HEK293 (cell line): Measurements from ENCODE around the gene GALNT9.

Experiments used
- KLF16 ChIP-seq: fragments of 450-650 bp; formaldehyde crosslinking; IDR thresholded peaks from 2 replicates; pipeline ENCODE4 v1.5.1; 2017; ENCODE audit warnings: missing biosample characterization, missing genetic modification characterization
- YY1 ChIP-seq: fragments of 450-650 bp; formaldehyde crosslinking; IDR thresholded peaks from 2 replicates; pipeline ENCODE4 v1.5.1; 2018; ENCODE audit warnings: missing biosample characterization, missing genetic modification characterization
- ZNF146 ChIP-seq: fragments of 450-650 bp; formaldehyde crosslinking; IDR thresholded peaks from 2 replicates; pipeline ENCODE4 v1.5.1; 2016; ENCODE audit warnings: missing biosample characterization, missing genetic modification characterization
- ZNF184 ChIP-seq: fragments of 450-650 bp; IDR thresholded peaks from 2 replicates; pipeline ENCODE4 v1.5.1; 2018; ENCODE audit warnings: missing biosample characterization, mild to moderate bottlenecking, missing genetic modification characterization
- ZNF2 ChIP-seq: fragments of 450-650 bp; formaldehyde crosslinking; IDR thresholded peaks from 2 replicates; pipeline ENCODE4 v1.5.1; 2016; ENCODE audit warnings: missing biosample characterization, missing genetic modification characterization
- ZNF274 ChIP-seq, 2 experiments: fragments of 200-500 bp in 1 of 2; fragments of 450-650 bp in 1 of 2; sonication (Bioruptor generic) in 1 of 2; formaldehyde crosslinking in 1 of 2; IDR thresholded peaks; 2 replicates each; pipeline versions ENCODE4 v1.5.1 to v1.6.1; 2014 to 2016; ENCODE audit warnings: borderline replicate concordance in 1 of 2, inconsistent platforms in 1 of 2, low read length in 1 of 2, missing biosample characterization in 1 of 2, missing genetic modification characterization in 1 of 2
- ZNF558 ChIP-seq: fragments of 450-650 bp; formaldehyde crosslinking; IDR thresholded peaks from 2 replicates; pipeline ENCODE4 v1.5.1; 2016; ENCODE audit warnings: missing biosample characterization, missing genetic modification characterization
- TF ChIP-seq, protein P1 (sequence below): fragments of 450-650 bp; formaldehyde crosslinking; IDR thresholded peaks from 2 replicates; pipeline ENCODE4 v1.5.1; 2016; ENCODE audit warnings: missing biosample characterization, missing genetic modification characterization
- TF ChIP-seq, protein P2 (sequence below): fragments of 450-650 bp; formaldehyde crosslinking; IDR thresholded peaks from 2 replicates; pipeline ENCODE4 v1.5.1; 2016; ENCODE audit warnings: missing biosample characterization, missing genetic modification characterization
- TF ChIP-seq, protein P3 (sequence below): fragments of 450-650 bp; formaldehyde crosslinking; IDR thresholded peaks from 2 replicates; pipeline ENCODE4 v1.5.1; 2016; ENCODE audit warnings: missing biosample characterization, missing genetic modification characterization, low read depth
- TF ChIP-seq, protein P4 (sequence below): fragments of 450-650 bp; formaldehyde crosslinking; IDR thresholded peaks from 2 replicates; pipeline ENCODE4 v1.5.1; 2016; ENCODE audit warnings: missing biosample characterization, missing genetic modification characterization
- TF ChIP-seq, protein P5 (sequence below): fragments of 450-650 bp; formaldehyde crosslinking; IDR thresholded peaks from 2 replicates; pipeline ENCODE4 v1.5.1; 2016; ENCODE audit warnings: missing biosample characterization, missing genetic modification characterization

DNA sequence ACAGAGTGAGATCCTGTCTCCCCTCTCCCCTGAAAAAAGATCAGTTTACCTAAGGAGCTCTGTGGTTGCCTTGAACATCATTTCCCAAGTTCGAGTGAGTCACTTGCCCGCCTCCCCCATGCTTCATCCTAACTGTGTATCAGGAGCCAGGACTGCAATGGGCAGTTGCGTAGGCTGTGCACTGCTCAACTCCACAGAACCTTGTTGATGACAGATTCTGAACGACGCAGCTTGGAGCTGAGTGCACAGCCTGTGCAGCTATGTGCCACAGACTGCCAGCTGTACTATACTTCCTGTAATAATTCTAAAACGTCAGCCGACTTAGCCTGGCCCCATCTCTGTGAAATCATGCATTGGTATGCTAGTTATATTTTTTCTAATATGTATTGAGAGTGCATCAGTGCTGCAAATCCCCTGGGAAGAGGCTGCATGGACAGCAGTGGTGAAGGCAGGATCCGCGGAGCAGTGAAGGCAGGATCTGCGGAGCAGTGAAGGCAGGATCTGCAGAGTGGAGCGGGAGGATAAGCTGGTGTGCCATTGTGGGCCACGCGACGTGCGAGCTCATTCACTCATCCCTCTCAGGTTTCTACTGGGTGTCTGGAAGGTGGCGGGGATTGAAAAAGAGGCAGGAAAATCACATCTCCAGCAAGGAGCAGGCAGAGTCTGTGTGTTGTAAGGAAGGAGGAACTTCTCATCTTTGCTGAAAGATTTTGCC lies 80.8 kb downstream of the GALNT9 start:
- no peak for TF ChIP-seq ZNF558 (tag by site-specific recombination)
- no peak for TF ChIP-seq ZNF184 (tag by site-specific recombination)
- TF ChIP-seq, protein P1, sequence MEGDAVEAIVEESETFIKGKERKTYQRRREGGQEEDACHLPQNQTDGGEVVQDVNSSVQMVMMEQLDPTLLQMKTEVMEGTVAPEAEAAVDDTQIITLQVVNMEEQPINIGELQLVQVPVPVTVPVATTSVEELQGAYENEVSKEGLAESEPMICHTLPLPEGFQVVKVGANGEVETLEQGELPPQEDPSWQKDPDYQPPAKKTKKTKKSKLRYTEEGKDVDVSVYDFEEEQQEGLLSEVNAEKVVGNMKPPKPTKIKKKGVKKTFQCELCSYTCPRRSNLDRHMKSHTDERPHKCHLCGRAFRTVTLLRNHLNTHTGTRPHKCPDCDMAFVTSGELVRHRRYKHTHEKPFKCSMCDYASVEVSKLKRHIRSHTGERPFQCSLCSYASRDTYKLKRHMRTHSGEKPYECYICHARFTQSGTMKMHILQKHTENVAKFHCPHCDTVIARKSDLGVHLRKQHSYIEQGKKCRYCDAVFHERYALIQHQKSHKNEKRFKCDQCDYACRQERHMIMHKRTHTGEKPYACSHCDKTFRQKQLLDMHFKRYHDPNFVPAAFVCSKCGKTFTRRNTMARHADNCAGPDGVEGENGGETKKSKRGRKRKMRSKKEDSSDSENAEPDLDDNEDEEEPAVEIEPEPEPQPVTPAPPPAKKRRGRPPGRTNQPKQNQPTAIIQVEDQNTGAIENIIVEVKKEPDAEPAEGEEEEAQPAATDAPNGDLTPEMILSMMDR (tag by site-specific recombination) = no peak
- TF ChIP-seq KLF16 (tag by site-specific recombination) = no peak
- TF ChIP-seq, protein P2, sequence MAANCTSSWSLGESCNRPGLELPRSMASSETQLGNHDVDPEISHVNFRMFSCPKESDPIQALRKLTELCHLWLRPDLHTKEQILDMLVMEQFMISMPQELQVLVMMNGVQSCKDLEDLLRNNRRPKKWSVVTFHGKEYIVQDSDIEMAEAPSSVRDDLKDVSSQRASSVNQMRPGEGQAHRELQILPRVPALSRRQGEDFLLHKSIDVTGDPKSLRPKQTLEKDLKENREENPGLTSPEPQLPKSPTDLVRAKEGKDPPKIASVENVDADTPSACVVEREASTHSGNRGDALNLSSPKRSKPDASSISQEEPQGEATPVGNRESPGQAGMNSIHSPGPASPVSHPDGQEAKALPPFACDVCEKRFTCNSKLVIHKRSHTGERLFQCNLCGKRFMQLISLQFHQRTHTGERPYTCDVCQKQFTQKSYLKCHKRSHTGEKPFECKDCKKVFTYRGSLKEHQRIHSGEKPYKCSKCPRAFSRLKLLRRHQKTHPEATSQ = no peak
- TF ChIP-seq YY1 (tag by site-specific recombination) = no peak
- TF ChIP-seq, protein P3, sequence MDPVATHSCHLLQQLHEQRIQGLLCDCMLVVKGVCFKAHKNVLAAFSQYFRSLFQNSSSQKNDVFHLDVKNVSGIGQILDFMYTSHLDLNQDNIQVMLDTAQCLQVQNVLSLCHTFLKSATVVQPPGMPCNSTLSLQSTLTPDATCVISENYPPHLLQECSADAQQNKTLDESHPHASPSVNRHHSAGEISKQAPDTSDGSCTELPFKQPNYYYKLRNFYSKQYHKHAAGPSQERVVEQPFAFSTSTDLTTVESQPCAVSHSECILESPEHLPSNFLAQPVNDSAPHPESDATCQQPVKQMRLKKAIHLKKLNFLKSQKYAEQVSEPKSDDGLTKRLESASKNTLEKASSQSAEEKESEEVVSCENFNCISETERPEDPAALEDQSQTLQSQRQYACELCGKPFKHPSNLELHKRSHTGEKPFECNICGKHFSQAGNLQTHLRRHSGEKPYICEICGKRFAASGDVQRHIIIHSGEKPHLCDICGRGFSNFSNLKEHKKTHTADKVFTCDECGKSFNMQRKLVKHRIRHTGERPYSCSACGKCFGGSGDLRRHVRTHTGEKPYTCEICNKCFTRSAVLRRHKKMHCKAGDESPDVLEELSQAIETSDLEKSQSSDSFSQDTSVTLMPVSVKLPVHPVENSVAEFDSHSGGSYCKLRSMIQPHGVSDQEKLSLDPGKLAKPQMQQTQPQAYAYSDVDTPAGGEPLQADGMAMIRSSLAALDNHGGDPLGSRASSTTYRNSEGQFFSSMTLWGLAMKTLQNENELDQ (tag by site-specific recombination) = no peak
- no peak for TF ChIP-seq ZNF2 (tag by site-specific recombination)
- TF ChIP-seq, protein P4, sequence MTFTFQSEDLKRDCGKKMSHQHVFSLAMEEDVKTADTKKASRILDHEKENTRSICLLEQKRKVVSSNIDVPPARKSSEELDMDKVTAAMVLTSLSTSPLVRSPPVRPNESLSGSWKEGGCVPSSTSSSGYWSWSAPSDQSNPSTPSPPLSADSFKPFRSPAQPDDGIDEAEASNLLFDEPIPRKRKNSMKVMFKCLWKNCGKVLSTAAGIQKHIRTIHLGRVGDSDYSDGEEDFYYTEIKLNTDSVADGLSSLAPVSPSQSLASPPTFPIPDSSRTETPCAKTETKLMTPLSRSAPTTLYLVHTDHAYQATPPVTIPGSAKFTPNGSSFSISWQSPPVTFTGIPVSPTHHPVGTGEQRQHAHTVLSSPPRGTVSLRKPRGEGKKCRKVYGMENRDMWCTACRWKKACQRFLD (tag by site-specific recombination) = no peak
- TF ChIP-seq ZNF274 (IDR thresholded peaks at IDR 0.05; ENCODE audit: low read length) = no peak
- TF ChIP-seq ZNF274 (tag by site-specific recombination; IDR thresholded peaks at IDR 0.05; ENCODE audit: borderline replicate concordance) = no peak
- TF ChIP-seq, protein P5, sequence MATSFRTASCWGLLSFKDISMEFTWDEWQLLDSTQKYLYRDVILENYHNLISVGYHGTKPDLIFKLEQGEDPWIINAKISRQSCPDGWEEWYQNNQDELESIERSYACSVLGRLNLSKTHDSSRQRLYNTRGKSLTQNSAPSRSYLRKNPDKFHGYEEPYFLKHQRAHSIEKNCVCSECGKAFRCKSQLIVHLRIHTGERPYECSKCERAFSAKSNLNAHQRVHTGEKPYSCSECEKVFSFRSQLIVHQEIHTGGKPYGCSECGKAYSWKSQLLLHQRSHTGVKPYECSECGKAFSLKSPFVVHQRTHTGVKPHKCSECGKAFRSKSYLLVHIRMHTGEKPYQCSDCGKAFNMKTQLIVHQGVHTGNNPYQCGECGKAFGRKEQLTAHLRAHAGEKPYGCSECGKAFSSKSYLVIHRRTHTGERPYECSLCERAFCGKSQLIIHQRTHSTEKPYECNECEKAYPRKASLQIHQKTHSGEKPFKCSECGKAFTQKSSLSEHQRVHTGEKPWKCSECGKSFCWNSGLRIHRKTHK (tag by site-specific recombination) = no peak
- TF ChIP-seq ZNF146 (tag by site-specific recombination) = no peak
